ENCODE data around the gene FGD3. TPM values are rescaled to one million over a fixed set of nuclear protein-coding genes. Genes with fewer than 3 reads are reported as not detected.
A peak's percentile ranks its signal among the peaks of the same experiment; 100 is the strongest.
"Not testable (repeated sequence)": the region's sequence is repeated elsewhere in the genome, so short reads cannot be mapped to it uniquely, and the experiment has no call there.

Gene FGD3
- total RNA-seq, 1 donor: not detected

DNA sequence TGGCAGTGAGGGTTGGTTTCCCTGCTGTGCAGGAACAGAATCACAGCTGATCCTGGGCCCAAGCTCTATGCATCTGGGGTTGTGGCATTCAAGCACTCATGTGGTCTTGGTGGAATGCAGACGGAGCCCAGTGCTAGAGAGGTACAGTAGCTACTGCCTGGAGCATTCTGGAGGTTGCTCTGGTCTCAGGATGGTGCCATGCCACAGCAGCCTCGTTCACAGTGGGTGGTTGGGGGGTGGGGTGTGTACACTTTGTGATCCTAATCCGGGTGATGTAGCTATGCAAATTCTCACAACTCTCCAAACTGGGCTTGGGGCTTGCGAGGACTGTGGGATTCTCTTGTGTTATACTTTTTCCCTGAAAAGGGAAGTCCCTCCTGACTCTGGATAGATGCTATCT is 45.2 kb downstream of the FGD3 start:
- TF ChIP-seq, protein P1, sequence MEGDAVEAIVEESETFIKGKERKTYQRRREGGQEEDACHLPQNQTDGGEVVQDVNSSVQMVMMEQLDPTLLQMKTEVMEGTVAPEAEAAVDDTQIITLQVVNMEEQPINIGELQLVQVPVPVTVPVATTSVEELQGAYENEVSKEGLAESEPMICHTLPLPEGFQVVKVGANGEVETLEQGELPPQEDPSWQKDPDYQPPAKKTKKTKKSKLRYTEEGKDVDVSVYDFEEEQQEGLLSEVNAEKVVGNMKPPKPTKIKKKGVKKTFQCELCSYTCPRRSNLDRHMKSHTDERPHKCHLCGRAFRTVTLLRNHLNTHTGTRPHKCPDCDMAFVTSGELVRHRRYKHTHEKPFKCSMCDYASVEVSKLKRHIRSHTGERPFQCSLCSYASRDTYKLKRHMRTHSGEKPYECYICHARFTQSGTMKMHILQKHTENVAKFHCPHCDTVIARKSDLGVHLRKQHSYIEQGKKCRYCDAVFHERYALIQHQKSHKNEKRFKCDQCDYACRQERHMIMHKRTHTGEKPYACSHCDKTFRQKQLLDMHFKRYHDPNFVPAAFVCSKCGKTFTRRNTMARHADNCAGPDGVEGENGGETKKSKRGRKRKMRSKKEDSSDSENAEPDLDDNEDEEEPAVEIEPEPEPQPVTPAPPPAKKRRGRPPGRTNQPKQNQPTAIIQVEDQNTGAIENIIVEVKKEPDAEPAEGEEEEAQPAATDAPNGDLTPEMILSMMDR (IDR thresholded peaks at IDR 0.05; ENCODE audit: insufficient read depth, low read depth, low read length): no peak
- H3K4me3 ChIP-seq (ENCODE audit: low read depth, low read length): no peak overlapping the region
- no peak for DNase-seq (ENCODE audit: low read depth)

DNA sequence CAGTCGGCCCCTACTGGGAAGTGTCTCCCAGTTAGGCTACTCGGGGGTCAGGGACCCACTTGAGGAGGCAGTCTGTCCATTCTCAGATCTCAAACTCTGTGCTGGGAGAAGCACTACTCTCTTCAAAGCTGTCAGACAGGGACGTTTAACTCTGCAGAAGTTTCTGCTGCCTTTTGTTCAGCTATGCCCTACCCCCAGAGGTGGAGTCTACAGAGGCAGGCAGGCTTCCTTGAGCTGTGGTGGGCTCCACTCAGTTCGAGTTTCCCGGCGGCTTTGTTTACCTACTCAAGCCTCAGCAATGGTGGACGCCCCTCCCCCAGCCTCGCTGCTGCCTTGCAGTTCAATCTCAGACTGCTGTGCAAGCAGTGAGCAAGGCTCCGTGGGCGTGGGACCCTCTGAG is 51.5 kb downstream of the FGD3 start:
- DNase-seq (ENCODE audit: low read depth); H3K4me3 ChIP-seq (ENCODE audit: low read depth, low read length): not testable (repeated sequence)

DNA sequence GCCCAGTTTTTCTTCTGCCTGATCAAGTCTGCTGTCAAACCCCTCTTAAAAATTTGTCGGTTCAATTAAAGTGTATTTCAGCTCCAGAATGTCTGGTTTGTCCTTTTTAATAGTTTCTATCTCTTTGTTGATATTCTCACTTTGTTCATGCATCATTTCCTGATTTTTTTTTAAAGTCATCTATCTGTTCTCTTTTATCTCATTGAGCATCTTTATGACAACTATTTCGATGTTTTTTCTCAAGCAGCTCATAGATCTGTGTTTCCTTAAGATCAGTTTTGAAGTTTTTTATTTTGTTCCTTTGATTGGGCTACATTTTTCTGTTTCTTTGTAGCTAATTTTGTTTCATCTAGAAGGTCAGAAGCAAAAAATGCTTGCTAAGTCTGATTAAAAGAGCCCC is 53.7 kb downstream of the FGD3 start:
- TF ChIP-seq, protein P1 (IDR thresholded peaks at IDR 0.05; ENCODE audit: insufficient read depth, low read depth, low read length): no peak
- no peak overlapping the region for H3K4me3 ChIP-seq (ENCODE audit: low read depth, low read length)
- DNase-seq (ENCODE audit: low read depth): no peak

DNA sequence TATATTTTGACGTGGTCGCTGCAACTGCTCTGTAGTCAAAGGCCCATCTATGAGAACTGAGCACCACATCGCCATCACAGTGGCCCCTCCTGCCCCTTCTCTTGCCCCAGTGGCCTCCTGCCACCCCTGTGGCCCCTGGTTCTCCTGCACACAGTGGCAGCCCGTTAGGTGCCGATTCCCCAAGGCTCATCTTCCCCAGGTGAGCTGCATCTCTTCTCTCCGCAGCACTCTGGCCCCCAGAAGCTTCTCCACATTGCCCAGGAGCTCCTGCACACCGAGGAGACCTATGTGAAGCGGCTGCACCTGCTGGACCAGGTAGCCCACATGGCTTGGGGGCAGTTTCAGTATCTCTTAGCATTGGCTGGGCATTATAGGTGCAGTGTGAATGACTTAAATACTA is 55.4 kb downstream of the FGD3 start:
- DNase-seq (ENCODE audit: low read depth): no peak
- no peak overlapping the region for H3K4me3 ChIP-seq (ENCODE audit: low read depth, low read length)
- TF ChIP-seq, protein P1 (IDR thresholded peaks at IDR 0.05; ENCODE audit: insufficient read depth, low read depth, low read length): no peak

DNA sequence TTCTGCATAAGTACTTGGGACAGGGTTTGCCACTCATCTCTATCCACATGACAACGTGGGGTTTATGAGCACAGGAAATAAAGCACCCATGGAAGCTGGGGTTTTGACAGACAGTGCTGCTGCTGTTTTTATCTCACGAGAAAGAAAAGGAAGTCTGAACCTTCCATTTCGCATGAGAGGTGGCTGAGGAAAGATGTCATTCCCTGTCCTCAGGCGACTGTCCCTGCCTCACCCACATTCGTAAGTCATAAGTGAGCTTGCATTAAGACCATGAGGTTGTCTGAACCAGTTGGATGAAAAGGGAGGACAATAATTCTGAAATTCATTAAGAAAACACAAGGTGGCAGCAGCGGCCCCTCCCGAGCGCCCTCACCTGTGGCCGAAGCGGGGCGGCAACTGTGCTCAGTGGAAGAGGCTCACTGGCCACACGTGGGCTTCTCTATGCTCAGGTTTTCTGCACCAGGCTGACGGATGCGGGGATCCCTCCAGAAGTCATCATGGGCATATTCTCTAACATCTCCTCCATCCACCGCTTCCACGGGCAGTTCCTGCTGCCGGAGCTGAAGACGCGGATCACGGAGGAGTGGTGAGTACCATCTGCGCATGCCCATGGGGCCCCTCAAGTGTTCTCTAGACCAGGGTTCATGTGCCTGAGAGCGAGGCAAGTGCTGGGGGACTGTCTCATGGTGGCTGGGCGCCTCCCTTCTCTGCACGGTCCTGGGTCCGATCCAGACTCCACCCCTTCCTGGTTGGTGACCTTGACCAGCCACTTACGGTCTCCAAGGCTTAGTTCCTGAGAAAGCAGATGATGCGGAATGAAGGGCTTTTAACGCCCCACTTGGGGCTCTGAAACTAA is 56.5 kb downstream of the FGD3 start:
- peak; percentile 49 for DNase-seq (ENCODE audit: low read depth)
- H3K4me3 ChIP-seq (ENCODE audit: low read depth, low read length): peak overlapping the region; percentile 31
- TF ChIP-seq, protein P1 (IDR thresholded peaks at IDR 0.05; ENCODE audit: insufficient read depth, low read depth, low read length): peak; percentile 70

DNA sequence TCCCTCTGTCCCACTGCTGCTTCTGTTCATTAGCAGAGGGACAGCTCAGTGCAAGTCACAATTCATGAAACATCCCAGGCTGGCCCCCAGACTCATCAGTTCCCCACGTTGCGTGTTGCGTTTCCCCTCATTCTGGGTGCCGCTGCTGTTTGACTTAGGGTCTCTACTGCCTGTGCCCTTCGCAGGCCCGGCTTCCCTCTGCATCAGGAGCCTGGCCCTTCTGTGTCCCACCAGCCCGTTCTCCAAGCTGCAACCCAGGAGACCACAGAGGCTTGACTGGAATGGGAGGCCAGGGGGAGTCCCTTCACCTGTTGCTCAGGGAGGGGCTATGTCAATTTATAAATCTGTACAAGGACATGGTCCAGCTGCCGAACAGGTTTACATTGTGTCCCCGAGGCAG is 57.2 kb downstream of the FGD3 start:
- DNase-seq (ENCODE audit: low read depth): no peak
- TF ChIP-seq, protein P1 (IDR thresholded peaks at IDR 0.05; ENCODE audit: insufficient read depth, low read depth, low read length): no peak
- H3K4me3 ChIP-seq (ENCODE audit: low read depth, low read length): no peak overlapping the region

DNA sequence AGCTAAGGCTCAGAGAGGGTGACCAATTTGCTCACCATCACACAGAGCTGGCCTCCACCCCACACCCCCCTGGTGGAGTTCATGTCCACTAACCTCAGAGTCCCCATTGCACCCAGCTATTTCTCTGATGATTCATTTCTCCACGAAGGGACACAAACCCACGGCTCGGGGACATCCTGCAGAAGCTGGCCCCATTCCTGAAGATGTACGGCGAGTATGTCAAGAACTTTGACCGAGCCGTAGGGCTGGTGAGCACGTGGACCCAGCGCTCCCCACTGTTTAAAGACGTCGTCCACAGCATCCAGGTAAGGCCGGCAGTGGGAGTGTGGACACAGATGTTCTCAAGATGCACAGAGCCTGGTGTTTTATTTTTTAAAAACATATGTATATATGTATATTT is 58.6 kb downstream of the FGD3 start:
- no peak for DNase-seq (ENCODE audit: low read depth)
- TF ChIP-seq, protein P1 (IDR thresholded peaks at IDR 0.05; ENCODE audit: insufficient read depth, low read depth, low read length): no peak

More for the DNA sequence above, 58.6 kb downstream of the FGD3 start:
- no peak overlapping the region for H3K4me3 ChIP-seq (ENCODE audit: low read depth, low read length)

Data from fibroblast of villous mesenchyme (primary cell).